NB4 (cell line): ENCODE data around the gene SUMF1.

Experiments used
- CTCF ChIP-seq: IDR thresholded peaks from one replicate; pipeline ENCODE4 v1.5.1; 2012; ENCODE audit warnings: low read depth, low read length
- MAX ChIP-seq: IDR thresholded peaks from 2 replicates; pipeline ENCODE4 v1.6.1; 2011; ENCODE audit warnings: low read depth, low read length
- MYC ChIP-seq: IDR thresholded peaks from 2 replicates; pipeline ENCODE4 v1.6.1; 2011; ENCODE audit warnings: low read depth, low read length
- POLR2A ChIP-seq: IDR thresholded peaks from 2 replicates; pipeline ENCODE4 v1.6.1; 2011; ENCODE audit warnings: mild to moderate bottlenecking; ENCODE audit not compliant: insufficient read length; ENCODE audit errors: extremely low read depth

- TF ChIP-seq CTCF (no peak), POLR2A (no peak), MAX (no peak), MYC (no peak)
Measured at GRCh38 chr3:4419386-4419785, 47.7 kb downstream of the SUMF1 start.
